ENCODE data around the gene PARD6B.
A peak's percentile ranks its signal among the peaks of the same experiment; 100 is the strongest.
"Not testable (repeated sequence)": the region's sequence is repeated elsewhere in the genome, so short reads cannot be mapped to it uniquely, and the experiment has no call there.

The PARD6B gene

DNA sequence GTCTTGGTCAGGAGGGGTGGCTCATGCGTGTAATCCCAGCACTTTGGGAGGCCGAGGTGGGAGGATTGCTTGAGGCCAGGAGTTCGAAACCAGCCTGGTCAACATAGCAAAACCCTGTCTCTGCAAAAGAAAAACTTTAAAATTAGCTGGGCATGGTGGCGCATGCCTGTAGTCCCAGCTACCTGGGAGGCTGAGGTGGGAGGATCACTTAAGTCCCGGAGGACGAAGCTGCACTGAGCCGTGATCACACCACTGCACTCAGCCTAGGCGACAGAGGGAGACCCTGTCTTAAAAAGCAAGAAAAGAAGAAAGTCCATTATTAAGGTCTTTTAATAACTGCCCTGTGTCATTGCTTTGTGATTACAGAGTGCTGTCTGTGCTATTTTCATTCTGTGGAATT is 47.6 kb downstream of the PARD6B start:
- not testable (repeated sequence) for H3K4me1 ChIP-seq (ENCODE audit: insufficient read depth, low read length); H3K9ac ChIP-seq (ENCODE audit: low read depth, low read length); H3K36me3 ChIP-seq (ENCODE audit: insufficient read depth, low read length); H3K9me3 ChIP-seq (ENCODE audit: control insufficient read depth, insufficient read depth, low read length)

DNA sequence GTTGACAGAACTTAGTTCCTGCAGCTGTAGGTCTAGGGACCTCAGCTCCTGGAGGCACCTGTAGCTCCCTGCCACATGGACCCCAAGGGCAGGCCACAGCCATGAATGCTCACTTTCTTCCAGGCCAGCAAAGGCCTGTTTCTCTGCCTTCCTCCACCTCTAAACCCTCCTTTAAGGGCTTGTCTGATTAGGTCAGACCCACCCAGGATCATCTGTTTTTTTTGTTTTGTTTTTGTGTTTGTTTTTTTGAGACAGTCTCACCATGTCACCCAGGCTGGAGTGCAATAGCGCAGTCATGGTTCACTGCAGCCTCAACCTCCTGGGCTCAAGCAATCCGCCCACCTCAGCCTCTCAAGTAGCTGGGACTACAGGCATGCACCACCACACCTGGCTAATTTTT is 52.0 kb downstream of the PARD6B start:
- no peaks in the 10 kb centered on the region for H3K36me3 ChIP-seq (ENCODE audit: insufficient read depth, low read length)
- H3K9me3 ChIP-seq (ENCODE audit: control insufficient read depth, insufficient read depth, low read length): 0 out of 2 replicates have a peak, but pooled peaks cover 6% of the 10 kb centered on the region
- no peak overlapping the region for H3K9ac ChIP-seq (ENCODE audit: low read depth, low read length)
- H3K4me1 ChIP-seq (ENCODE audit: insufficient read depth, low read length): peaks cover 2% of the 10 kb centered on the region; the same call in 1 of the 2 replicates

DNA sequence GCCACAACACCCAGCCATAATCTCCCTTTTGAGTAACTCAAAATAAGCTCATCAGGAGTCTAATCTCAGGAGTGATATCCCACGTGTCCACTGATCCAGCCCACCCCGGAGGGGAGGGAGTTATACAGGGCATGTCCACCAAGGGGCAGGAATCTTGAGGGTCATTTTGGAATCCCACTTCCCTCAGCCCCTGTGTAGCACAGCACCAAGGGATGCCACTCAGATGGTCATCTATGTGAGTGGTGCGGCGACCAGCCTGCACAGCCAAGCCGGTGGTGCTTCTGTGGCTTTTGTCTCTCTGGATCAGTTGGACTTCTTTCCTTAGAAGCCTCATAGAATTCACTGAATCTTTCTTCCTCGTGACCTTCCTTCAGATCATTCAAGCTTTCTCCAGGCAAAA is 52.5 kb downstream of the PARD6B start:
- Histone ChIP-seq H3K4me1 (ENCODE audit: insufficient read depth, low read length) (peaks cover 5% of the 10 kb centered on the region; the same call in 1 of the 2 replicates), H3K9ac (ENCODE audit: low read depth, low read length) (no peak overlapping the region), H3K36me3 (ENCODE audit: insufficient read depth, low read length) (no peaks in the 10 kb centered on the region), H3K9me3 (ENCODE audit: control insufficient read depth, insufficient read depth, low read length) (0 out of 2 replicates have a peak, but pooled peaks cover 6% of the 10 kb centered on the region)

DNA sequence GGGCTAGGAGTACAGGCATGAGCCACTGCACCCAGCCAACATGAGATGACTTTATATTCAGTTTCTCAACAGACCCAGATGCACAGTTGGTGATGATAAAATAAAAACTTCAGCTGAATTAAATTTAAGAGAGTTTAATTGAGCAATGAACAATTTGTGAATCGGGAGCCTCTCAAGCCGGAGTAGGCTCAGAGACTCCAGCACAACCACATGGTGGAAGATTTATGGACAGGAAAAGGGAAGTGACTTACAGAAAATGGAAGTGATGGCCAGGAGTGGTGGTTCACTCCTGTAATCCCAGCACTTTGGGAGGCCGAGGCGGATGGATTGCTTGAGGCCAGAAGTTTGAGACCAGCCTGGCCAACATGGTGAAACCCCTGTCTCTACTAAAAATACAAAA is 53.1 kb downstream of the PARD6B start:
- Histone ChIP-seq H3K9me3 (ENCODE audit: control insufficient read depth, insufficient read depth, low read length) (0 out of 2 replicates have a peak, but pooled peaks cover 6% of the 10 kb centered on the region), H3K4me1 (ENCODE audit: insufficient read depth, low read length) (peaks cover 5% of the 10 kb centered on the region; the same call in 1 of the 2 replicates), H3K9ac (ENCODE audit: low read depth, low read length) (no peak overlapping the region), H3K36me3 (ENCODE audit: insufficient read depth, low read length) (no peaks in the 10 kb centered on the region)

DNA sequence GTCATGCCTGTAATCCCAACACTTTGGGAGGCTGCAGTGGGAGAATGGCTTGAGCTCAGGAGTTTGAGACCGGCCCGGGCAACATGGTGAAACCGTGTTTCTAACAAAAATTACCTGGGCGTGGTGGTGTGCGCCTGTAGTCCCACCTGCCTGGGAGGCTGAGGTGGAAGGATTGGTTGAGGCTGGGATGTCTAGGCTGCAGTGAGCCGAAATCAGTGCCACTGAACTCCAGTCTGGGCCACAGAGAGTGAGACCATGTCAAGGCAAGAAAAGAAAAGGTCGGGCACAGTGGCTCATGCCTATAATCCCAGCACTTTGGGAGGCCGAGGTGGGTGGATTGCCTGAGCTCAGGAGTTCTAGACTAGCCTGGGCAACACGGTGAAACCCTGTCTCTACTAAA is 55.3 kb downstream of the PARD6B start:
- Histone ChIP-seq H3K9ac (ENCODE audit: low read depth, low read length) (no peak overlapping the region), H3K4me1 (ENCODE audit: insufficient read depth, low read length) (peaks cover 20% of the 10 kb centered on the region; the same call in 1 of the 2 replicates), H3K36me3 (ENCODE audit: insufficient read depth, low read length) (no peaks in the 10 kb centered on the region), H3K9me3 (ENCODE audit: control insufficient read depth, insufficient read depth, low read length) (0 out of 2 replicates have a peak, but pooled peaks cover 6% of the 10 kb centered on the region)

DNA sequence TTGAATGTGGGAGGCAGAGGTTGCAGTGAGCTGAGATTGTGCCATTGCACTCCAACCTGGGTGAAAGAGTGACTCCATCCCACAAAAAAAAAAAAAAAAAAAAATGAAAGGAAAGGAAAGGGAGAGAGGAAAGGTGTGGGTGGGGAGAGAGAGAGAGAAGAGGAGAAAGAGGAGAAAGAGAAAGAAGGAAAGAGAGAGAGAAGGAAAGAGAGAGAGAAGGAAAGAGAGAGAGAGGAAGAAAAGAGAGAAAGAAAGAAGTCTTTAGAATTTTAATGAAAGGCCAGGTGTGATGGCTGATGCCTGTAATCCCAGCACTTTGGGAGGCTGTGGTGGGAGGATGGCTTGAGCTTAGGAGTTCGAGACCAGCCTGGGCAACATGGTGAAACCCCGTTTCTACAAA is 55.8 kb downstream of the PARD6B start:
- 0 out of 2 replicates have a peak, but pooled peaks cover 6% of the 10 kb centered on the region for H3K9me3 ChIP-seq (ENCODE audit: control insufficient read depth, insufficient read depth, low read length)
- H3K4me1 ChIP-seq (ENCODE audit: insufficient read depth, low read length): peaks cover 20% of the 10 kb centered on the region; the same call in 1 of the 2 replicates
- no peak overlapping the region for H3K9ac ChIP-seq (ENCODE audit: low read depth, low read length)
- H3K36me3 ChIP-seq (ENCODE audit: insufficient read depth, low read length): no peaks in the 10 kb centered on the region

DNA sequence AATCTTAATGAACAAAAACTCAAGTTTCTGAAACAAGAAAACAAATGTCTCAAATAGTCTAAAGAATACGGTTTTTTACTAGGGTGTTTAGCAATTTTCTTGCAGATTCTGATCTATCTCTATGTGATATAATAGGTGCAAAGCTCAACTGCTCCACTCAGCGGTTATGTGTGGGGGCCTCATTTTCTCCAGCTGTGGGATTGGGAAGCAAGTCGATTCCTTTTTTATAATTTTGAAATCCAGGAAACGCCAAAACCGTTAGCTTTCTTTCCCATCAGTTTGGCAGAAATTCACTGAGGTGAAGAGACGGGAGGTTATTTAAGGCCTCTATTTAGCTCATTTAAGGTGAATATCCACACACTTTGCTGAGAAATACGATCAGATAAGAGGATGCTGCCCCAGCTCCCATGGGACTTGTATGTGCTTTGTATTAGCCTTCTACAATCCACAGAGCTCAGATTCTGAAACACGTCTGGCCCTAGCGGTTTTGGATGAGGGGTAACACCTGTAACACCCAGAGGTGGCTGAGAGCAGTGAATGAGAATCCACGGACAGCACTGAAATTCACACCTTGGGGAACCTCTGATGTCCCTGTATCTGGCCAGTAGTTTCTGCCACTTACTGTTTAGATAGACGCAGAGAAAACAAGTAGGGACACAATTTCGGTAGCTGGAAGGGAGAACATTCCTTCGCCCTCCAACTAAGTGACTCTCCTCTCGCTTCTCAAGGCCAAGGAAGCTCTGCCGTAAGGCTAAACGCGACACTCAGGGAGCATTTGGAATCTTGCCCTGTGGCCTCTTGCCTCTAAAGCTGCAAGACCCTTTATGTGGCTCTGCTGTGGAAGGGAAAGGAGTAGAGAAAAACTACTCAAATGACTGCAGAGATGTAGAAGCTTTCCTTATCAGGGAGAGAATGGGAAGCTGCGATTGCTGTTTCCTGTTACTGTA is 56.9 kb downstream of the PARD6B start:
- H3K4me1 ChIP-seq (ENCODE audit: insufficient read depth, low read length): peaks cover 20% of the 10 kb centered on the region; the same call in 1 of the 2 replicates
- H3K9me3 ChIP-seq (ENCODE audit: control insufficient read depth, insufficient read depth, low read length): 0 out of 2 replicates have a peak, but pooled peaks cover under 1% of the 10 kb centered on the region
- no peak overlapping the region for H3K9ac ChIP-seq (ENCODE audit: low read depth, low read length)
- no peaks in the 10 kb centered on the region for H3K36me3 ChIP-seq (ENCODE audit: insufficient read depth, low read length)

DNA sequence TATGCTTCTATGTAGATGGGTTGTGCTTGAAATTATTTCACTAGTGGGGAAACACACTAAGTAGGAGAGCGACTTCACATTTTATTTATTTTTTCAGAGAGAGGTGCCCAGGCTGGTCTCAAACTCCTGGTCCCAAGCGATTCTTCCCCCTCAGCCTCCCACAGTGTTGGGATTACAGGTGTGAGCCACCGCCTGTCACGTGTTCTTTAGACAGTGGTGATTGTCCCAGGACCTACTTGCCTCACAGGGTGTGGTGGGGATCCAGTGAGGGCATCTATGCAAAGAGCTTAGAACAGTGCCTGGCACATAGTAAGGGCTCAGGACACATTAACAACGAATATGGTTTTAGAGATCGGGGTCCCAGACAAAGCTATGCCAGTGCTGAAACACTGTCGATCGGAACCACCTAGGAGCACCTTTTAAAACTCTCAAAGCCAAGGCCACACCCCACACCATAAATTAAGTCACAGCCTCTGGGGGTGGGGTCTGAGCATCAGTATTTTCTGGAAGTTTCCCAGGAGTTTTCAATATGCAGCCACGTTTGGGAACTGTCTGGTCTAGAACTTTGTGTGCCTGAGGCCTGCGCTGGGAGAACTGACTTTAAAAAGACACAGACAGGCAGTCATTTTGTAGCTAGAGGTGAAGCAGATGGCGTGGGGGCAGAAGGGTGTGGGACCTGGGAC is 58.7 kb downstream of the PARD6B start:
- Histone ChIP-seq H3K4me1 (ENCODE audit: insufficient read depth, low read length) (peaks cover 20% of the 10 kb centered on the region; the same call in 1 of the 2 replicates), H3K9ac (ENCODE audit: low read depth, low read length) (no peak overlapping the region), H3K36me3 (ENCODE audit: insufficient read depth, low read length) (no peaks in the 10 kb centered on the region), H3K9me3 (ENCODE audit: control insufficient read depth, insufficient read depth, low read length) (no peaks in the 10 kb centered on the region)

DNA sequence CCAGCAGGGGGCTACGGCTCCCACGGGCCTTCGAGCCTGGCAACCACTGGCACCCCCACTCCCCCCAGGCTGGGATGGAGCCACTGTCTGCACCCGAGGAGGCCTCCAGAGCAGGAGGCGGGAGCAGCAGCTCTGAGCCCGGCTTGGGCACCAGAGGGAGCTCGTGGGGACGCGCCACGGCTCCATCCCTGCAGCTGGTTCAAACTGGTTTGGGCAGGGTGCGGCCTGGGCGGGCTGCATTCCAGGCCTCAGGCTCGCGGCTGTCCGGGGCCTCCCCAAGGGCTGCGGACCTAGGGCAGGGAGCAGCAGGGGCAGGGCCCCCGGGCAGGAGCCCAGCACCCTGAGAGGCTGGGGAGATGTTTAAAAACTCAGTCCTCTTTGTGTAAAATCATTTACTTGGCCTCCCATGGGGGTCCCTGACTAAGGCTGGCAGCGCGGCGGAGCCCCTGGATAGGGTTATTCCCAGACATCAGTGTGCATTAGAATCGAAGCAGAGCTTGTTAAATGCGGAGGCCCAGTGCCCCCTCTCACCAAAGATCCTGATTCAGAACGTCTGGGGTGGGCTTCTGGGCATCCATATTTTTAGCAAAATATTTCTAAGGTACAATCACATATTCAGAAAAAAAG is 59.4 kb downstream of the PARD6B start:
- Histone ChIP-seq H3K36me3 (ENCODE audit: insufficient read depth, low read length) (no peaks in the 10 kb centered on the region), H3K9ac (ENCODE audit: low read depth, low read length) (0 out of 2 replicates have a peak overlapping the region, but pooled peaks have one; percentile 21), H3K9me3 (ENCODE audit: control insufficient read depth, insufficient read depth, low read length) (no peaks in the 10 kb centered on the region), H3K4me1 (ENCODE audit: insufficient read depth, low read length) (peaks cover 20% of the 10 kb centered on the region; the same call in 1 of the 2 replicates)

DNA sequence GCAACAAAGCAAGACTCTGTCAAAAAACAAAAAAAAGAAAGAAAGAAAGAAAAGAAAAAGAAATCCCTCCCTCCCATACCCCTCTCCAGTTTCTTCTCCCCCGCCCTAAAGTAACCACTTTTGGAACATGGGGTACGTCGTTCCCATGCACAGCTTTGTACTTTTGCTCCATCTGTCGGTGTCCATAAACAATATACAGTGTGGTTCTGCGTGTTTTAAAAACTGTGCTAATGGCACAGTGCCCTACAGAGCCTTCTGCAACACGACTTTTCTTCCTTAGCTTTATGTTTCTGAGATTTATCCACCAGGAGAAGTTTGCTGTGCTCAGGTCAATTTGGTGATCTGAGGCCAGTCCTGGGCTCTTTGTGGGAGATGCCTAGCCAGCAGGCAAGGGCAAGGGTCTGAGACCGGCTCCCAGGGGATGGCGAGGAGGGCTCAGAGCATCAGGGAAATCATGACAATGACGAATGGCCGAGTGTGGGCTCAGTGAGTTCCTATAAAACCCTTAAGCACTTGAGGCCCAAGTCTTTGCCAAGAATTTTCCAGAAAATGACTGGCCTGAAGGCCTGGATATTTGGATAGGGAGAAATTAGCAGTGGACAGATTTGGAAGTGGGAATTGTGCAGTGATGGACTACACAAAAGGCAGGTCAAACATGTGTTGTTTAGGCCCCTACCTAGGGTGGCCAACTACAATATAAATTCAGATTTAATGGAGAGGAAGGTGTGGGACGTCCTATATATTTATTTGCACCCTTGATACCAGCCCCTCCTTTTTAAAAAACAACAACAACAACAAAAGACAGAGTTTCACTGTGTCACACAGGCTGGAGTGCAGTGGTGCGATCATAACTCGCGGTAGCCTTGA is 61.6 kb downstream of the PARD6B start:
- Histone ChIP-seq H3K9me3 (ENCODE audit: control insufficient read depth, insufficient read depth, low read length) (no peaks in the 10 kb centered on the region), H3K4me1 (ENCODE audit: insufficient read depth, low read length) (peaks cover 20% of the 10 kb centered on the region; the same call in 1 of the 2 replicates), H3K36me3 (ENCODE audit: insufficient read depth, low read length) (no peaks in the 10 kb centered on the region), H3K9ac (ENCODE audit: low read depth, low read length) (no peak overlapping the region)

DNA sequence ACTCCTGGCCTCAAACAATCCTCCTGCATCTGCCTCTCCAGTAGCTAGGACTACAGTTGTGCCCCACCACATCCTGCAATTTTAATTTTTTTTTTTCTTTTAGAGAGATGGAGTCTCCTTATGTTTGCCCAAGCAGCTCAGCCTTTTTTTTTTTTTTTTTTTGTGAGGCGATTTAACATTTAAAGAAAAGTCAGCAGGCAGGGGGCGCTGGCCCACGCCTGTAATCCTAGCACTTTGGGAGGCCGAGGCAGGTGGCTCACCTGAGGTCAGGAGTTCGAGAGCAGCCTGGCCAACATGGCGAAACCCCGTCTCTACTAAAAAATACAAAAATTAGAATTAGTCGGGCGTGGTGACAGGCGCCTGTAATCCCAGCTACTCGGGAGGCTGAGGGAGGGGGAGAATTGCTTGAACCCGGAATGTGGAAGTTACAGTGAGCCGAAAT is 62.2 kb downstream of the PARD6B start:
- H3K36me3 ChIP-seq (ENCODE audit: insufficient read depth, low read length); H3K9me3 ChIP-seq (ENCODE audit: control insufficient read depth, insufficient read depth, low read length); H3K9ac ChIP-seq (ENCODE audit: low read depth, low read length): not testable (repeated sequence)
- peaks cover 16% of the 10 kb centered on the region; the same call in 1 of the 2 replicates for H3K4me1 ChIP-seq (ENCODE audit: insufficient read depth, low read length)

DNA sequence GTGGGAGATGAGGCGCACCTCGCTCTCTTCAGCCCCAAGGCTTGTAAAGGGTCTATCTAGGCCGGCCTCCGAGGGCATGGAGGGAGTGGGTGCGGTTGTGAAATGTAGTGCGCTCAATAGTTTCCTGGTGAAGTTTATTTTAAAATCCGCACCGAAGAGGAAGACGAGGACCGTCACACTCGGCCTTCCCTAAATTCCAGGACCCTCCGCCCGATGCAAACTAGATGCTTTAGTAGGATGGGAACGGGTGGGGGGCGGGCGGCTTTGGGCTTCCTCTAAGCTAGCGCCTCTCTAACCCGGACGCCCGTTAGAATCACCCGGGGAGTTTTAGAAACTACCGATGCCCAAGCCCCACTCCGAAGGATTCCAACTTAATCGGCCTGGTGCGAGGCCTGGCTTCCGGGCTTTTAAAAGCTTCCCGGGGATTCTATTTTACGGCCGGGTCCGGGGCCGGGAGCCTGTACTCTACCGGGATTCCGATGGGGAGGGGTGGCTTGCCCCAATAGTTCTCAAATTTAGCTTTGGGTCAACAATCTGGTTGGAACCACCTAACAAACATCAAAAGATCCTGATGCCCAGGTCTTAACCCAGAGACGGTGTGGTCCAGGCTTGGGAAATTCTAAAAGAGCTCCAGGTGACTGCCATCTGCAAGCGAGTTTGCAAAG is 62.9 kb downstream of the PARD6B start:
- peaks cover 14% of the 10 kb centered on the region; the same call in 1 of the 2 replicates for H3K4me1 ChIP-seq (ENCODE audit: insufficient read depth, low read length)
- peak overlapping the region; percentile 64; the same call in 1 of the 2 replicates for H3K9ac ChIP-seq (ENCODE audit: low read depth, low read length)
- H3K36me3 ChIP-seq (ENCODE audit: insufficient read depth, low read length): no peaks in the 10 kb centered on the region

More for the DNA sequence above, 62.9 kb downstream of the PARD6B start:
- no peaks in the 10 kb centered on the region for H3K9me3 ChIP-seq (ENCODE audit: control insufficient read depth, insufficient read depth, low read length)
